ENCODE results near the gene ART4.

DNA sequence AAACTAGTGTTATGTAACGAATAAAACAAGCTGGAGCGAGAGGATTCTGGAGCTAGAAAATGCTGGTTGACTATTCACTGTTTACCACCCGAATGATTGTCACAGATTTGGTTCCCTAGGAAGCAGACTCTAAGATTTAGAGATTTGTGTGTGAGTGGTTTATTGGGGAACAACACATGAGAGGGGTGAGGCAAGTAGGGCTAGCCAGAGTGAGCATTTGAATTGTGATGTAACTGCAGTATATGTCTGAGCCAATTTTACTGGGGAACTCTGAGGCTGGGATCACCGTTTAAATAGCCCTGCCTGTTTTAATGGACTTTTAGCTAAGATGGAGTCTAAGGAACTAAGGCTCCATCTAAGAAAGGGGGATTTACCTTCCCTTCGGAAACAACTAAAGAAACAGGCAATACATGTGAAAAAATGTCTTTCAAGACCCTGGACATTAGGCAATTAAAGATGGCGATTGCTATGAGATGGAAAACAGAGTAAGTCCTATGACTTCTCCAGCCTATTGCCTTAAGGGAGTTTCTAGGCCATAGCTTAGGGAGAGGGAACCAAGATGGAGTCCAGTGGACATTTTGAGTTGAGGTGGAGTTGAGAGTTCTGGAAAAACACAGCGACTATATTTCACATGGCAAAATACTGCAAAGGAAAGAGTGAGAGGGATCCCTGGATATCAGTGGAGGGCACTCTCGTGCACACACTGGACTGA, 36.1 kb upstream of the ART4 start:
- TF ChIP-seq, protein P1, sequence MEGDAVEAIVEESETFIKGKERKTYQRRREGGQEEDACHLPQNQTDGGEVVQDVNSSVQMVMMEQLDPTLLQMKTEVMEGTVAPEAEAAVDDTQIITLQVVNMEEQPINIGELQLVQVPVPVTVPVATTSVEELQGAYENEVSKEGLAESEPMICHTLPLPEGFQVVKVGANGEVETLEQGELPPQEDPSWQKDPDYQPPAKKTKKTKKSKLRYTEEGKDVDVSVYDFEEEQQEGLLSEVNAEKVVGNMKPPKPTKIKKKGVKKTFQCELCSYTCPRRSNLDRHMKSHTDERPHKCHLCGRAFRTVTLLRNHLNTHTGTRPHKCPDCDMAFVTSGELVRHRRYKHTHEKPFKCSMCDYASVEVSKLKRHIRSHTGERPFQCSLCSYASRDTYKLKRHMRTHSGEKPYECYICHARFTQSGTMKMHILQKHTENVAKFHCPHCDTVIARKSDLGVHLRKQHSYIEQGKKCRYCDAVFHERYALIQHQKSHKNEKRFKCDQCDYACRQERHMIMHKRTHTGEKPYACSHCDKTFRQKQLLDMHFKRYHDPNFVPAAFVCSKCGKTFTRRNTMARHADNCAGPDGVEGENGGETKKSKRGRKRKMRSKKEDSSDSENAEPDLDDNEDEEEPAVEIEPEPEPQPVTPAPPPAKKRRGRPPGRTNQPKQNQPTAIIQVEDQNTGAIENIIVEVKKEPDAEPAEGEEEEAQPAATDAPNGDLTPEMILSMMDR (IDR thresholded peaks at IDR 0.05; ENCODE audit: low read depth, low read length) = no peak
- no peak for TF ChIP-seq EZH2phosphoT487 (IDR thresholded peaks at IDR 0.05; ENCODE audit: low read depth)

Measured in OCI-LY3 (cell line).